Epithelial cell of esophagus (primary cell): ENCODE measurements around the gene NMBR.
A peak's percentile ranks its signal among the peaks of the same experiment; 100 is the strongest.
"Not testable (repeated sequence)": the region's sequence is repeated elsewhere in the genome, so short reads cannot be mapped to it uniquely, and the experiment has no call there.

Experiments used
- DNase-seq: peaks from one replicate; pipeline ENCODE4 v3.0.0; 2010; ENCODE audit warnings: low read depth
- H3K4me3 ChIP-seq: 2 replicates; pipeline ENCODE4 v1.5.1; 2011; ENCODE audit warnings: mild to moderate bottlenecking, low read length, control low read depth
- TF ChIP-seq, protein P1 (sequence below): IDR thresholded peaks from 2 replicates; pipeline ENCODE4 v1.5.1; 2011; ENCODE audit warnings: low read depth, mild to moderate bottlenecking, low read length, control low read depth, inconsistent platforms; ENCODE audit not compliant: insufficient read depth; ENCODE audit errors: missing control alignments

NMBR gene

DNA sequence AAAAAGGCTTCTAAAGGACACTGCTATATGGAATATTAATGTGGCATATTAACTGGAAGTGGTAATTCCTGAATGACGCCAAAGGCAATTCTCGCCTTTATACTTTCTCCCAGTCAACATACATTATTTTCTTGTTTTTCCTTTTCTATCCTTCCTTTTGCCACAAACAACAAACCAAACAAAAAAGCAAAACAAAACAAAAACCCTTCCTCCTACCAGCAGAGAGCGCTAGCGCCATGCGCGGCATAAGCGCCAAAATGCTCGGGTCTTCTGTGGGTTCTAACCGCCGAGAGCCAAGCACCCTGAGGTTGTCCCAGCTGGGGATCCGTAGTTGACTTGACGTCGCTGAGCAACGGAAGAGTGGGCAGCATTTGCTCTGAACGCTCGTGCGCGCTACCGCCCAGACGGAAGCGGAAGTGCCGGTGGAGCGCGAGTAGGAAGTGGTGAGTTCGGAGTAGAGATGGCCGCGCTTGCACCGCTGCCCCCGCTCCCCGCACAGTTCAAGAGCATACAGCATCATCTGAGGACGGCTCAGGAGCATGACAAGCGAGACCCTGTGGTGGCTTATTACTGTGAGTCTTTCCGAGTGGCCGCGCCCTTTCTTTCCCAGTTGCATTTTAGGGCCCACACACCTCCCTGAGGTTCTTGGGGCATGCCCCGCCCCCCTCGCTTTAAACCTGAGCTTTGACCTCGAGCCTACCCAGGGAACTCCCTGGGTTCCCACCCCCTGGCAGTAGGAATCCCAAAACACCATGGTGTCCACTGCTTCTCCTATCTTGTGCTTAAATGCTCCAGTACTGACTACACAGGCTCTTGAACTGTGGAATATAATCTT is at the start of gene NMBR, which contains the start of gene VTA1:
Gene NMBR, minus strand, starts transcription at position 295 of the 835 bp plus-strand sequence. CDS start 58,464 bp downstream, outside the sequence.
Gene VTA1, plus strand, starts transcription at position 436 of the 835 bp plus-strand sequence. Its CDS starts 25 bp downstream, at position 461.
- DNase-seq, result peak; percentile 100
- TF ChIP-seq, protein P1, sequence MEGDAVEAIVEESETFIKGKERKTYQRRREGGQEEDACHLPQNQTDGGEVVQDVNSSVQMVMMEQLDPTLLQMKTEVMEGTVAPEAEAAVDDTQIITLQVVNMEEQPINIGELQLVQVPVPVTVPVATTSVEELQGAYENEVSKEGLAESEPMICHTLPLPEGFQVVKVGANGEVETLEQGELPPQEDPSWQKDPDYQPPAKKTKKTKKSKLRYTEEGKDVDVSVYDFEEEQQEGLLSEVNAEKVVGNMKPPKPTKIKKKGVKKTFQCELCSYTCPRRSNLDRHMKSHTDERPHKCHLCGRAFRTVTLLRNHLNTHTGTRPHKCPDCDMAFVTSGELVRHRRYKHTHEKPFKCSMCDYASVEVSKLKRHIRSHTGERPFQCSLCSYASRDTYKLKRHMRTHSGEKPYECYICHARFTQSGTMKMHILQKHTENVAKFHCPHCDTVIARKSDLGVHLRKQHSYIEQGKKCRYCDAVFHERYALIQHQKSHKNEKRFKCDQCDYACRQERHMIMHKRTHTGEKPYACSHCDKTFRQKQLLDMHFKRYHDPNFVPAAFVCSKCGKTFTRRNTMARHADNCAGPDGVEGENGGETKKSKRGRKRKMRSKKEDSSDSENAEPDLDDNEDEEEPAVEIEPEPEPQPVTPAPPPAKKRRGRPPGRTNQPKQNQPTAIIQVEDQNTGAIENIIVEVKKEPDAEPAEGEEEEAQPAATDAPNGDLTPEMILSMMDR, result peak; percentile 96
- peak within 1 kb of the TSS; percentile 92 for H3K4me3 ChIP-seq

DNA sequence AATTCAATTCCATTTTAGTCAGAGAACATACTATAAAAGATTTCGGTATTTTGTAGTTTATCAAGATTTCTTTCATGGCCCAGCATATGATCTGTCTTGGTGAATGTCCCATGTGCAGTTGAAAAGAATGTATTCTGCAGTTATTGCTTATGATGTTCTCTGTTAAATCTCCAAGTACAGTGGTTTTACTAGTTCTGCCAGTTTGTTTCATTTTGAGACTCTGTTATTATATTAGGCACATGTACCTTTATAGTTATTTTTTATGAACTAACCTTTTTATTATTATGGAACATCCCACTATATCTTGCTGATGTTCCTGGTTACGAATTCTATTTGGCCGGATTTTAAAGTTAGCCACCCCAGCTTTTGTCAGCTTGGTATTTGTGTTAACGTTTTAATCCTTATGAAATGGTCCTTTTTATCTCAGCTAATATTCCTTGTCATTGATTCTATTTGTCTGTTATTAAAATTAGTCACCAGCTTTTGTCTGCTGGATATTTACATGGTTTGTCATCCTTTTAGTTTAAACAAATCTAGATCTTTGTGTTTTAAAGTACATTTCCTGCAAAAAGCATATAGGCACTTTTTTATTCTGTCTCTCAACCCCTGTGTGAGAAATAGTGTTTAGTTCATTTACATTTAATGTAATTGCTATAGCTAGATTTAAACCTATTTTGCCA is 49.1 kb upstream of the NMBR start:
- no peak overlapping the region for H3K4me3 ChIP-seq
- TF ChIP-seq, protein P1, result no peak

DNA sequence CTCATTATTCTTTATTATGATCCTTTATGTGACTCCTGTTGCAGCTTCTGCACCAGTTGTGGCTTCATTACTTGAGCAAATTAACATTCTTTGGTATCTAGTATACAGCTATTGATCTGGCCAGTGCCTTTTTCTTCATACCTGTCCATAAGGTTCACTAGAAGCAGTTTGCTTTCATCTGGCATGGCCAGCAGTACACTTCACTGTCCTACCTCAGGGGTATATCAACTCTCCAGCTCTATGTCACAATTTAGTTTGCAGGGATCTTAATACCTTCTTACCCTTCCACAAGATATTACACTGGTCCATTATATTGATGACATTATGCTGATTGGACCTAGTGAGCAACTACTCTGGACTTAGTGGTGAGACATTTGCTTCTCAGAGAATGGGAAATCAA is 46.7 kb upstream of the NMBR start:
- no peak for DNase-seq
- no peak overlapping the region for H3K4me3 ChIP-seq
- TF ChIP-seq, protein P1, result no peak

More for the DNA sequence above, 49.1 kb upstream of the NMBR start:
- DNase-seq, result peak; percentile 49

DNA sequence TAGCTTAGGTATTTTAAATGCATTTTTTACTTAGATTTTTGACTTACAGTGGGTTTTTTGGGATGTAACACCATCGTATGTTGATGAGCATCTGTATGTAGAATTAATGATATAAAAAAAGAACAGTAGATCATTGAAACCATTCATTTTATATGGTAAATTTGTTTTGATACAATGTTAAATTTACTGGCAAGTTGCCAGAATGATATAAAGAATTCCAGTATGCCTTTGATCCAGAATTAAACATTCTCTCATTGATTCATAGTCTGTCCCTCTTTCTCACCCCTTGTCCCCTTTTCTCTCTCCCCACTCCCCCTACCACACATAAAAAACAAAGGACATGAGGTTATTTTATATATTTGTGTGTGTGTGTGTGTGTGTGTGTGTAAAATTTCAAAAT is 45.4 kb upstream of the NMBR start:
- no peak overlapping the region for H3K4me3 ChIP-seq
- TF ChIP-seq, protein P1, result no peak
- DNase-seq, result no peak

DNA sequence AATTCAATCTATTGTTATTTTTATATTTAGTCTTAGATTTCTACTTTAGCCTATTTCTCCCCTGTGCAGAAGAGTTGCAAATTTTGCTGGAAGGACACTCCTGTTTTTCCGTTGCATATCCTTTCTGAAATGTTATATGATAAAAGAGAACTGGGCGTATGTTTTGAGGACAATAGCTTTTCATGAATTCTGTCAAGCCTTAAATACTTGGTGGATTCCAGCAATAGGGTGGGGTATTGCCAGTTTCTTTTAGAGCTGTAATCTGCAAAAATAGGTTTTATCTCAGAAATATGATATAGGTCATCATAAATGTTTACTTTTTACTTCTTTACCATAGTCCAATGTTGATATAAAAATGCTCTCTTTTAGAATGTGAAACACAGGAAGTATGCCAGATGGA is 42.1 kb upstream of the NMBR start:
- H3K4me3 ChIP-seq, result no peak overlapping the region
- DNase-seq, result no peak
- TF ChIP-seq, protein P1, result no peak

DNA sequence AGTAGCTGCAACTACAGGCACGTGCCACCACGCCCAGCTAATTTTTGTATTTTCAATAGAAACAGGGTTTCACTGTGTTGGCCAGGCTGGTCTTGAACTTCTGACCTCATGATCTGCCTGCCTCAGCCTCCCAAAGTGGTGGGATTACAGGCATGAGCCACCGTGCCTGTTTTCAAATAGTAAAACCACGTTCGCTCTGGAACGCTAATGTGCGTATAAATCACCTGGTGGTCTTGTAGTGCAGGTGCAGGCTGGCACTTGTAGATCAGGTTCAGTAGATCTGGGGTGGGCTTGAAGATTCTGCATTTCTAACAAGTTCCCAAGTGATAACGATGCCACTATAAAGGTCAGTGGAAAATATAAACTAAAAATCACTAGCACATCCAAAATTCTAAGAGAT is 41.4 kb upstream of the NMBR start:
- TF ChIP-seq, protein P1, result peak; percentile 19
- not testable (repeated sequence) for DNase-seq, H3K4me3 ChIP-seq
